ENCODE data around the gene ZNF687.

GRCh38 chr1:151237678-151238466 lies 44.2 kb upstream of the ZNF687 start:
- TF ChIP-seq CTCF (conservative IDR thresholded peaks at IDR 0.05; ENCODE audit: low read depth, low read length): no peak
- TF ChIP-seq POLR2A (IDR thresholded peaks at IDR 0.05; ENCODE audit: low read depth, low read length): no peak
- TF ChIP-seq MAFK (IDR thresholded peaks at IDR 0.05; ENCODE audit: low read depth, low read length): peak; percentile 84
- TF ChIP-seq CEBPB (IDR thresholded peaks at IDR 0.05; ENCODE audit: low read depth, low read length): no peak
- no peak for TF ChIP-seq USF2 (IDR thresholded peaks at IDR 0.05; ENCODE audit: low read depth, low read length)
- TF ChIP-seq RFX5 (IDR thresholded peaks at IDR 0.05; ENCODE audit: low read depth, low read length): no peak
- TF ChIP-seq NFE2L2 (IDR thresholded peaks at IDR 0.05; ENCODE audit: low read depth, low read length): no peak
- no peak for TF ChIP-seq MAZ (IDR thresholded peaks at IDR 0.05; ENCODE audit: borderline replicate concordance, low read depth, low read length)
- TF ChIP-seq BHLHE40 (IDR thresholded peaks at IDR 0.05; ENCODE audit: low read depth, low read length): no peak
- no peak for TF ChIP-seq RCOR1 (IDR thresholded peaks at IDR 0.05; ENCODE audit: insufficient replicate concordance, low read length)
- TF ChIP-seq RAD21 (IDR thresholded peaks at IDR 0.05; ENCODE audit: low read length): no peak
- TF ChIP-seq FOS (IDR thresholded peaks at IDR 0.05; ENCODE audit: low read depth, low read length): no peak

All from IMR-90 (cell line).